Karpas-422 (cell line): ENCODE measurements around the gene AMPD3. TPM values are rescaled to one million over a fixed set of nuclear protein-coding genes. Genes with fewer than 3 reads are reported as not detected.

ENCODE experiments used
- DNase-seq: peaks from one replicate; pipeline ENCODE4 v3.0.0-alpha.2; 2015
- H2AFZ ChIP-seq: fragments of 200-600 bp; sonication (generic); 2 replicates; pipeline ENCODE4 v1.6.1; 2014; ENCODE audit warnings: antibody characterized with exemption, low read length, mixed read lengths
- H3K27ac ChIP-seq: fragments of 200-600 bp; sonication (generic); 2 replicates; pipeline ENCODE4 v1.5.1; 2014; ENCODE audit warnings: mild to moderate bottlenecking, low read length, moderate library complexity
- H3K27me3 ChIP-seq: fragments of 200-600 bp; sonication (generic); 2 replicates; pipeline ENCODE4 v1.6.1; 2014; ENCODE audit warnings: low read length, mixed read lengths
- H3K36me3 ChIP-seq: fragments of 200-600 bp; sonication (generic); 2 replicates; pipeline ENCODE4 v1.6.1; 2014; ENCODE audit warnings: low read length, mixed read lengths; ENCODE audit not compliant: insufficient read depth
- H3K4me1 ChIP-seq: fragments of 200-600 bp; sonication (generic); 2 replicates; pipeline ENCODE4 v1.6.1; 2014; ENCODE audit warnings: mild to moderate bottlenecking, low read length, mixed read lengths
- H3K4me2 ChIP-seq: fragments of 200-600 bp; sonication (generic); 2 replicates; pipeline ENCODE4 v1.6.1; 2014; ENCODE audit warnings: low read length, low read depth, mild to moderate bottlenecking; ENCODE audit not compliant: poor library complexity, severe bottlenecking
- H3K4me3 ChIP-seq: fragments of 200-600 bp; sonication (generic); 2 replicates; pipeline ENCODE4 v1.5.1; 2014; ENCODE audit warnings: mild to moderate bottlenecking, antibody characterized with exemption, low read length, mixed read lengths
- H3K79me2 ChIP-seq: fragments of 200-600 bp; sonication (generic); 2 replicates; pipeline ENCODE4 v1.6.1; 2014; ENCODE audit warnings: mild to moderate bottlenecking, low read length, mixed read lengths
- H3K9ac ChIP-seq: fragments of 200-600 bp; sonication (generic); 2 replicates; pipeline ENCODE4 v1.6.0; 2014; ENCODE audit warnings: low read length
- H3K9me2 ChIP-seq: fragments of 200-600 bp; sonication (generic), shearing (Covaris generic); replicated peaks from 2 replicates; pipeline ENCODE4 v1.6.0; 2014; ENCODE audit warnings: mild to moderate bottlenecking, low read length, moderate library complexity; ENCODE audit not compliant: insufficient read depth
- H3K9me3 ChIP-seq: fragments of 300-700, 200-600 bp; sonication (generic); 2 replicates; pipeline ENCODE4 v1.6.1; 2014; ENCODE audit warnings: low read length, mixed read lengths
- H4K20me1 ChIP-seq: fragments of 200-600 bp; sonication (generic); 2 replicates; pipeline ENCODE4 v1.6.1; 2014; ENCODE audit warnings: mild to moderate bottlenecking, antibody characterized with exemption, low read length, low read depth; ENCODE audit not compliant: insufficient read depth
- total RNA-seq: library from RNA; depleted of rRNA; stranded (reverse); fragments of >200 nt; shearing (Covaris generic); gene quantifications from 2 replicates; pipeline ENCODE4 v1.2.3, GENCODE V29; 2014; ENCODE audit warnings: low replicate concordance; rRNA removed

Gene AMPD3
- 7.5 and 12.5 TPM in 2 replicates for total RNA-seq

DNA sequence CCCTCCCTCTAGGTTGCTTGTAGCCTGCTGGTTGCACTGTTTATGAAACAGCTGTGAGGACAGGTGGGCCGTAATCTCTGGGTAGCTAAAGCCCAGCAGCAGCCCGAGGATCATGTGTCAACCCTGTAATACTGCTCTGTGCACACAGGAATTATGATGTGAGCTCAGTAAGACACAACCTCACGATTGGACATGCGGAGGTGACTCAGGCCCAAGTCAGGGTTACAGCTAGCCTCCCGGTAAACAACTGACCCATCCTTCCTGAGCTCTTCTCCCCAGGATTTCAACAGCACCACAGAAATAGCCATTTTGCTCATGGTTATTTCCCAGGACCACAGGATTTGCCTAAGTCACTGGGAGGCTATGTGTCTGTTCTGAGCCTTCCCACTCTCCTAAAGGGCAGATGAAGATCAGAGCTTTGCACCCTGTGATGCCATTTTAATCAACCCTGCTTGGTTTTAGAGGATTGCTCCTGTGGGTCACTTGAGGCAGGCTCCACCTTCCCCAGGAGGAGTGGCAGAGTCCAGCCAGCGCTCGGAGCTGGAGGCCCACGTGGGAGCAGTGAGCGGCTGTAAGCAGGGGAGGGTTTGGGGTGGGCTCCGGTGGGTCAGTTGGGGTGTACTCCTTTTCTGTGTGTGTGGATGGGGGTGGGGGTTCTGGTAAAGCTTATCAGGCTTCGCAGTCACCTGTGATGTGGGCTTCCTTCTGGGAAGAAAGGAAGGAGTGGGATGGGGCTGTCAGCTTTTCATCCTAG is at the start of gene AMPD3:
Gene AMPD3 (plus strand): TSS at position 387 of the 754 bp plus-strand sequence. CDS start 6,256 bp downstream, outside the sequence.
- H3K79me2 ChIP-seq = no peaks in the 10 kb centered on the region

DNA sequence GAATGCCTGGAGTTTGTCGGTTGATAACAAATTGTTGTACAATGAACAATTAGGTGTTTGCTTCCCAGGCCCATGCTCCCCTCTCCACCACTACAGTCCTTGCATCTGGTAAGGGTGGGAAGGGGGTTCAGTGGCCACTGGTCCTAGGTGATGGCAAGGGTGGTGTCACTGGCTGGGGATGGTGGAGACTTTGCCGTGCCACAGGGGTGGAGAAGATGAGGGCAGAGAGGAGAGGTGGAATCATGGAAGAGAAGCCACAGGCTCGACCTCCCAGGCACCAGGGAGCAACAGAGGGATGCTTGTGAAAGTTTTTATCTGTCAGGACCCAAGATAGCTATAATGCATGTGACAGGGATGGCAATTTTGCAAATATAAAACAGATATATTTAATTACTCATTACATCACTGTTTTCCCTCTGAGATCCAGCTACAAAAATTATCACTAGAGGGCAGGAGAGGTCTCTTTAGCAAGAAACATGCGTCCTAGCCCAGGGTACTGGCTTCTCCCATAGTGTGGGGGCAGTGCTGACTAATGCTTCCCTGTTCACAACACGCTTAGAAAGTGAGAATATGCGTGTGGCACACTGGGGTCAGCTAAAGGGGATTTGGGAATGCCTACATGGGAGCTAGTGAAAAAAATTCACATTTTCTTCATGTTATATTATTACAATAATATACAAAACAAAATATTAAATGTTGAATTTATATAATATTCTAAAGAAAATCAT is 49.0 kb upstream of the AMPD3 start:
- Histone ChIP-seq H3K36me3 (no peaks in the 10 kb centered on the region), H3K27me3 (no peaks in the 10 kb centered on the region), H3K27ac (no peak overlapping the region), H3K9ac (no peak overlapping the region), H3K4me1 (peaks cover 12% of the 10 kb centered on the region), H3K9me3 (no peaks in the 10 kb centered on the region), H3K79me2 (no peaks in the 10 kb centered on the region), H4K20me1 (no peaks in the 10 kb centered on the region), H3K9me2 (no peaks in the 10 kb centered on the region), H3K4me2 (no peak overlapping the region), H3K4me3 (no peak overlapping the region), H2AFZ (no peak overlapping the region)
- DNase-seq = peak; percentile 90

More for the DNA sequence above, at the start of gene AMPD3:
- Histone ChIP-seq H3K4me2 (peak within 1 kb of the TSS; percentile 76), H3K27ac (peak within 1 kb of the TSS; percentile 93), H4K20me1 (no peaks in the 10 kb centered on the region), H3K36me3 (no peaks in the 10 kb centered on the region), H3K9ac (peak within 1 kb of the TSS; percentile 69), H2AFZ (peak within 1 kb of the TSS; percentile 84), H3K4me1 (peaks cover 64% of the 10 kb centered on the region), H3K9me2 (no peaks in the 10 kb centered on the region), H3K4me3 (peak within 1 kb of the TSS; percentile 65), H3K27me3 (no peaks in the 10 kb centered on the region), H3K9me3 (no peaks in the 10 kb centered on the region)
- DNase-seq = peak; percentile 68

DNA sequence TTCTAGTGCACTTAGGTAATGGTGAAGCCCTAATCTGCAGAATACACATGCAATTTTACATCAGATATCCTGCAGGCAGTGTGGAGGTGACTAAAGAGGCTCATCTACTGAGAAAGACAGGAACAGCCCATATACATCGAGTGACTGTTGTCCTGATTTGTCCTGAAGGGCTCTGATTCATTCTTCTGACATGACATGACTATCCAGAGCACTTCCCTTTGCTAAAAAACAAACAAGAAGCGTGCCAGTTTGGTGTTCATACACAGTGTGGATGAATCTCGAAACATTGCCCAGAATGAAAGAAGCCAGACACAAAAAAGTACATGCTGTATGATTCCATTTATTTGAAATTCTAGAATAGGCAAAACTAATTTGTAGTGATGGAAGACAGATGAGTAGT is 48.0 kb upstream of the AMPD3 start:
- H3K36me3 ChIP-seq = no peaks in the 10 kb centered on the region
- DNase-seq = no peak
- H3K4me3 ChIP-seq = no peak overlapping the region
- no peaks in the 10 kb centered on the region for H3K9me2 ChIP-seq
- no peaks in the 10 kb centered on the region for H4K20me1 ChIP-seq
- H3K27me3 ChIP-seq = no peaks in the 10 kb centered on the region
- no peak overlapping the region for H3K27ac ChIP-seq
- no peak overlapping the region for H3K4me2 ChIP-seq
- H2AFZ ChIP-seq = no peak overlapping the region
- H3K9ac ChIP-seq = no peak overlapping the region
- no peaks in the 10 kb centered on the region for H3K9me3 ChIP-seq
- H3K4me1 ChIP-seq = peaks cover 12% of the 10 kb centered on the region
- no peaks in the 10 kb centered on the region for H3K79me2 ChIP-seq

DNA sequence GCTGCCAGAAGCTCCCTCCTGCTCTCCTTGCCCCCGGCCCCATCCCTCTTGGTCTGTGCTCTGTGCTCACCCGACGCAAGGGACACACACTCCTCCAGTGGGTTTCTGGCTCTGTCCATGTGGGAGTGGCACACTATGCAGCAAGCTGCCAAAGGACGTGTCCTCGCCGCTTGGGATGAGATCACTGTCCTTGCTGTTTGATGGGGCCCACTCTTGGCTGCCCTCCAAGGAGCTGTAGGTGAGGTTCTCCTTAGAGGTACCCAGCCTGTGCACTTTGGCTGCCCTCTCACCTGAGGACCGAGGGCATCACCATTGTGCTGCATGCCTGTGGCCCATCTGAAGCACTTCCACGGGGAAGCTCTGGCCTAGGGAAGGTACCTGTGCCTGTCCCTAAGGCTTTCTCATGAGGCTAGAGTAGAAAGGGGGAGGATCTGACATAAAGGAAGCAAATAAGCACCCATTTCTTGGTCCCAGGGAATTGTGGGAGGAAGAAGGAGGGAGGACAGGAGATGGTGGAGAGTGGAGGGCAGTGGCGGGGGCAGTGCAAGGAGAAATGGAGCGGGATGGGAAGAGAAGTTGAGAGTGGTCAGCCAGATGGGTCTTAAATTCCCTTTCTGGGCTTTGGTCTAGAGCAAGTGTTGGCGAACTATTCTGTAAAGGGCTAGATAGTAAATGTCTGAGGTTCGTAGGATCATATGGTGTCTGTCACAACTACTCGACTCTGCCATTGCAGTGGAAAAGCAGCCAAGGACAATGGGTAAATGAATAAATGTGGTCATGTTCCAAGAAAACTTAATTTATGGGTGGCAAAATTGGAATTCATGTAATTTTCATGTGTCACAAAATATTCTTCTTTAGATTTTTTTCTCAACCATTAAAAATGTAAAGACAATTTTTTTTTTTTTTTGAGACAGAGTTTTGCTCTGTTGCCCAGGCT is 47.0 kb upstream of the AMPD3 start:
- Histone ChIP-seq H3K9me3 (no peaks in the 10 kb centered on the region), H3K27me3 (no peaks in the 10 kb centered on the region), H3K9me2 (no peaks in the 10 kb centered on the region), H3K4me1 (peaks cover 12% of the 10 kb centered on the region), H3K9ac (no peak overlapping the region), H3K79me2 (no peaks in the 10 kb centered on the region), H3K4me2 (no peak overlapping the region), H4K20me1 (no peaks in the 10 kb centered on the region), H3K4me3 (no peak overlapping the region), H3K27ac (no peak overlapping the region), H2AFZ (no peak overlapping the region), H3K36me3 (no peaks in the 10 kb centered on the region)
- no peak for DNase-seq

DNA sequence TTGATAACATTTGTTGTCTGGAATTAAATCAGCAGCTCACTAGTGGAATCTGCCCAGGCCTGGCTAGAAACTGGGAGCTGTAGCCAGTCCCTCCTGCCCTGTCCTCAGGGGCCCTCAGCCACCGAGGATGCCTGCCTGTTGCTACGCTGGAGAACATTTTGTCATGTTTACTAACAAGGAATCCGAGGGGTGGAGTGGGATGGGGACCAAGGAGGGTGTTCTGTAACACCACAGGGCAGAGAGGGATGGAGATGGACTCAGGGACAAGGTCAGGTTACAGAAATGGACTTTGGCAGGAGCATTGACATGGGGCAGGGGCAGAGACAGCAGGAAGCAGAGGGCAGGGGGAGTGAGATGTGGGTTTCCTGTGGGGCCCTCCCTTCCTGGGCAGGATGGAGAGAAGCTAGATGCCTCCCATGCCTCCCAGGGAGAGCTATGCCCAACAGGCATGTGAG is 45.8 kb upstream of the AMPD3 start:
- Histone ChIP-seq H3K9me2 (no peaks in the 10 kb centered on the region), H3K4me2 (no peak overlapping the region), H3K27me3 (no peaks in the 10 kb centered on the region), H3K9me3 (no peaks in the 10 kb centered on the region), H3K4me1 (peaks cover 12% of the 10 kb centered on the region), H3K36me3 (no peaks in the 10 kb centered on the region), H3K27ac (no peak overlapping the region), H3K9ac (no peak overlapping the region), H2AFZ (no peak overlapping the region), H4K20me1 (no peaks in the 10 kb centered on the region), H3K4me3 (no peak overlapping the region), H3K79me2 (no peaks in the 10 kb centered on the region)
- no peak for DNase-seq

DNA sequence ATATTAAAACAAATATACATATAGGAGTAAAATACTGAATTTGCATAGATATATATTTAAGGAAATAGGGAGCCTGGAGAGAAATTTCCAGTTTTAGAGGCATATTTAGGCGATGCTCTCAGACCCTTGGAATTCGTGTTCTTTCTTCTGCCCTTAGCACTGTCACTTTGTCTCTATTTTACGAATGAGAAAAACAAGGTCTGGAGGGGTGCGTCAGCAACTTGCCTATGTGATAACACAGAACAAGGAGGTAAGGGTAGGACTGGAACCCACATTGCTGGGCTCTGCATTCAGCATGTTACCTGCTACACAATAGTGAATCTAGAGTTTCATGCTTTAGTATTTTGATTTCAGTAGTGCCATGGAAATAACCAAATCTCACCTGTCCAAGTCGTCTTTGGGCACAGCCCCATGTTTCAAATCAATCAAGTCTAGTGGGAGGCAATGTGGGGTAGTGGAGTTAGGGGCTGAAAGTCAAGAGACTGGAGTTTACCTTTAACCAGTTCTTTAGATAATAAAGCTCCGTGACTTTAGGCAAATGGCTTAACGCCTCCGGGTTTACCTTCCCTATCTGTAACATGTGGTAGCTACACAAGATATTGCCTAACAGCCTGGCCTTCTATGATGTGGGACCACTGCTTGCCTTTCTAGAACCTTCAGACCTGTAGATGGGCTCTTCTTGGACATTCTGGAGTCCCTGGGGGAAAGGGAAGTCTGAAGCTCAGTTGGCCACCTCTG is 44.8 kb upstream of the AMPD3 start:
- no peaks in the 10 kb centered on the region for H3K36me3 ChIP-seq
- H4K20me1 ChIP-seq = no peaks in the 10 kb centered on the region
- H2AFZ ChIP-seq = no peak overlapping the region
- no peaks in the 10 kb centered on the region for H3K27me3 ChIP-seq
- no peaks in the 10 kb centered on the region for H3K9me3 ChIP-seq
- H3K4me2 ChIP-seq = no peak overlapping the region
- peaks cover 12% of the 10 kb centered on the region for H3K4me1 ChIP-seq
- no peak overlapping the region for H3K4me3 ChIP-seq
- DNase-seq = no peak
- no peaks in the 10 kb centered on the region for H3K9me2 ChIP-seq
- H3K9ac ChIP-seq = no peak overlapping the region
- no peak overlapping the region for H3K27ac ChIP-seq
- no peaks in the 10 kb centered on the region for H3K79me2 ChIP-seq

DNA sequence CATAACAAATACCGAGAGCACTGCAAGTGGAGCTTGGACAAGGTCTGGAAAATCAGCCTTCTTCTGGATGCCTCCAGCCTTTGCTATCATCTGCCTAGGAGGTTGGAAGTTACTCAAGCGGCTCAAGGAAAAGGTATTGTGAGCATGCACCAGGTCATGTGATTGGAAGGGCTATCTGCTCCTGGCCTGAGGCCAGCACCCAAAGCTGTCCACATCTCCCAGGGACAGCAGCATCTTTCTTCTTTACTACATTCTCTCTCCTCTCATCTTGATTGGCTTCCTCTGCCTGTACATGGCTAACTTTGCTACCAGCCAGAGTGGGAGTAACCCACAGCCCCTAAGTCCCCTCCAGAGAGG is 44.2 kb upstream of the AMPD3 start:
- H4K20me1 ChIP-seq = no peaks in the 10 kb centered on the region
- H3K4me3 ChIP-seq = no peak overlapping the region
- no peaks in the 10 kb centered on the region for H3K9me3 ChIP-seq
- no peak overlapping the region for H2AFZ ChIP-seq
- DNase-seq = no peak
- H3K9ac ChIP-seq = no peak overlapping the region
- peaks cover 12% of the 10 kb centered on the region for H3K4me1 ChIP-seq
- H3K9me2 ChIP-seq = no peaks in the 10 kb centered on the region
- H3K27me3 ChIP-seq = no peaks in the 10 kb centered on the region
- no peaks in the 10 kb centered on the region for H3K79me2 ChIP-seq
- H3K27ac ChIP-seq = no peak overlapping the region
- H3K36me3 ChIP-seq = no peaks in the 10 kb centered on the region
- H3K4me2 ChIP-seq = no peak overlapping the region
